ENCODE data around the gene KCNJ10. TPM values are rescaled to one million over a fixed set of nuclear protein-coding genes. Genes with fewer than 3 reads are reported as not detected.

The KCNJ10 gene
- total RNA-seq, 1 donor from 2014 or later: not detected

DNA sequence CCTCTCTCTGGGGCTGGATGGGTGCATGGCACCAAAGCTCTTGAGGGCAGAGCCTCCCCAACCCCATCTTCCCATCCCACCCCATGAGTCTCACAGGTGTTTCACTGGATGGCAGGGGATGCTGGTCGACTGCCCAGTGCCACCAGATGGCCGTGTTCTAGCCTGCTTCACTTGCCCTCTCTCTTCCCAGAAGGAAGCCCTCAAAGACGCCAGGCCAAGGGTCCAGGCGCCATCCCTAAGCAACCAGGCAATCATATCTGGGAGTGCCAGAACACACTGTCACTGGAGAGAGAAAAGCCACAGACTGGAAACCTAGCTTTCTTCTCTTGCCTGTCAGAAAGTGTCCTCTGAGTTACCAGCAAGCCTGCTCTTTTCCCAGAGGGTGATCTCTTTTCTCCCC lies 64.9 kb downstream of the KCNJ10 start:
- no peak for DNase-seq
- Mint-ChIP-seq H3K27ac (no peak overlapping the region), H3K36me3 (ENCODE audit: low read depth) (no peaks in the 10 kb centered on the region), H3K27me3 (peaks cover 25% of the 10 kb centered on the region), H3K4me1 (no peaks in the 10 kb centered on the region), H3K4me3 (no peak overlapping the region), H3K9me3 (no peaks in the 10 kb centered on the region)
- intact Hi-C loops (cut with micrococcal nuclease): loop anchor here (5.0 kb wide), 1 partner anchor 223 kb away; the partner anchor contains the start of gene DUSP23

DNA sequence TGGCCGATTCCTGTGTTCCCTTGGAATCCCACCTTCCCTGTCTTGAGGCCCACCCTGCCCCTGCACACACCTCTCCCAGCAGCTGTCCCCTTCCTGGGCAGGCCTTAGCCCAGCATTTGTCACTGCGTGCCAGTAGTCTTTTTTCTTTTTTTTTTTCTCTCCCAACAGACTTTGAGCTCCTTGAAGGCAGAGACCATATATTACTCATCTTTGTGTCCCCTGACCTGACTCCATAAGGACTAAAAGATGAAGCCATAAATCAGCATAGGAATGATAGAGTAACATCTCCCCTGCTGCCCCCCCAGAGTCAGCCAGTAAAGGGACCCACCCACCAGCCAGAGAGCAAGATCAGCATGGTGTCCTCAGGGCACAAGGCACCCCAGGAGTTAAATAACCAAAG lies 65.5 kb downstream of the KCNJ10 start:
- no peak overlapping the region for H3K27ac Mint-ChIP-seq
- peaks cover 20% of the 10 kb centered on the region for H3K27me3 Mint-ChIP-seq
- no peaks in the 10 kb centered on the region for H3K9me3 Mint-ChIP-seq
- no peak for DNase-seq
- no peaks in the 10 kb centered on the region for H3K36me3 Mint-ChIP-seq (ENCODE audit: low read depth)
- intact Hi-C loops (cut with micrococcal nuclease): no loop called here
- H3K4me1 Mint-ChIP-seq: no peaks in the 10 kb centered on the region
- H3K4me3 Mint-ChIP-seq: no peak overlapping the region

DNA sequence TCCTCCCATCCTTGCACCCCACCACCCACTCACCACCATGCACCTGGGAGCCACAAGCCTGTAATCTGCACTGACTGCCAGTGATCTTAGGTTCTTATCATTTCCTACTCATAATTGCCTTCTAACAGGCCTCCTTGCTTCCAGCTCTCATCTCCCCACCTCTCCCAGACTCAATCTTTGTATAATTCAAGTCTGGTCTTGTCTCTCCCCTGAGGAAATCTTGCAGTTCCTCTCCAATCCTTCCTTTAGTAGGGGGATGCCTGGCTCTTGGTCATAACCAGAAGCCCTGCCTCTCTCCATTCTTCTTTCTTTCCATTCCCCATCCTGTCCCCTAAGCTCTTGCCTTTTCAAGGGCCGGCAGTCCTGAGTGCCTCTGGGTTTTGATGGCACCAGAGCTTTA lies 66.0 kb downstream of the KCNJ10 start:
- H3K27ac Mint-ChIP-seq: no peak overlapping the region
- H3K4me3 Mint-ChIP-seq: no peak overlapping the region
- H3K36me3 Mint-ChIP-seq (ENCODE audit: low read depth): no peaks in the 10 kb centered on the region
- H3K27me3 Mint-ChIP-seq: peaks cover 24% of the 10 kb centered on the region
- H3K9me3 Mint-ChIP-seq: no peaks in the 10 kb centered on the region
- DNase-seq: no peak
- no peaks in the 10 kb centered on the region for H3K4me1 Mint-ChIP-seq
- intact Hi-C loops (cut with micrococcal nuclease): no loop called here

DNA sequence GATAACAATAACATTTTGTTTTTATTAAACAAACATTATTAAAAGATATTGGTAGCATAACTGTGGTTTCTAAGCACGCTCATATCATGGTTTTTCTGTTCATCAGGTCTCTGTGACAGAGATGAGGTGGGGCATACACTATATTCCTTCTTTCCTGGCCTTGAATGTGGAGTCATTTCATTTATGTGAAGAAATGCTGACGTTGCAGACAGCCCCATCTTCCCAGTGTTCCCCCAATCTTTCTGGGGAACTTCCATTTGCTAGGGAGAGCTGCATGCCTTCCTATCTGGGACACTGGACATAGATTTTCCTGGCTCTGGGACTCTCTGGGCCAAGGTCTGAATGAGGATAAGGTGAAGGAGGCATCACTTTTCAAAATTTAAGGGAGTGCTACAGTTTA lies 68.5 kb downstream of the KCNJ10 start:
- Mint-ChIP-seq H3K27me3 (peaks cover 32% of the 10 kb centered on the region), H3K9me3 (no peaks in the 10 kb centered on the region), H3K4me1 (no peaks in the 10 kb centered on the region), H3K27ac (no peak overlapping the region), H3K4me3 (no peak overlapping the region), H3K36me3 (ENCODE audit: low read depth) (no peaks in the 10 kb centered on the region)
- intact Hi-C loops (cut with micrococcal nuclease): no loop called here
- DNase-seq: no peak

DNA sequence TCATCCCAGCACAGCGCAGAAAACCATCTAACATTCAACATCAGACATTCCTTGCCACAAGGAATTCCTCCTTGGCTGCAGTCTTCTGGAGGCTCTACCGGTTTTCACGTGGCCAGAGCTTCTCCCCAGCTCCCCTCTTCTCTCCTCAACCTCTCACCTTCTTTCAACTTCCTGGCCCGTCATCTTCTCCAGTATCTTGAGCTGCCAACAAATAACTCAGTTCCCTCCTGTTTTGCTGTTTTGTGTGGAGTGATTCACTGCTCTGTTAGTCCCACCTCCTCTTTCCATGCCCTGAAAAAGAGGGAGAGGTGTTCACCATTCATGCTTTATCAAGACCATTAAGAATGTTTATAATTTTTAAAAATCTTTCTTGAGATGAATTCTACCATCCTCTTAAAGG lies 70.8 kb downstream of the KCNJ10 start:
- no peak for DNase-seq
- Mint-ChIP-seq H3K4me1 (no peaks in the 10 kb centered on the region), H3K9me3 (no peaks in the 10 kb centered on the region), H3K27me3 (peaks cover 45% of the 10 kb centered on the region), H3K4me3 (no peak overlapping the region), H3K27ac (no peak overlapping the region), H3K36me3 (ENCODE audit: low read depth) (no peaks in the 10 kb centered on the region)
- intact Hi-C loops (cut with micrococcal nuclease): no loop called here

DNA sequence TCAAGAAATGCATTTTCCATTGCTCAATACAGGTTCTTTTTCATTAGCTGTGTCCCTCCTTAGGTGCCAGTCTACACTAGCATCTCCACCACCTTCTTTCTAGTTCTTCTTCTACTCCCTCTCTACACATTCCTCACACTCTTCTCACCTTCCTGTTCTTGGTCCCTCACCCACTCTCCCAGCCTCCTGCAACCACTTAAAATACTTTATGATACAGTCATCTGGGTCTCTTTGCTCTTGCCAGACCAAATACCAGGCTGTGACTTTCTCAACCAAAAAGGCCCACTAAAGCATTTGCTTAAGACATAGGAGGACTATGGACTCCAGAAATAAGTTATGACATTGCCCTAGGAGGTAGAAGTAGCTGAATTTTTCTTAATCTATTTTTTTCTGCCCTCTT lies 73.3 kb downstream of the KCNJ10 start:
- Mint-ChIP-seq H3K27ac (no peak overlapping the region), H3K4me1 (peaks cover 2% of the 10 kb centered on the region), H3K9me3 (no peaks in the 10 kb centered on the region), H3K4me3 (no peak overlapping the region), H3K27me3 (peaks cover 42% of the 10 kb centered on the region), H3K36me3 (ENCODE audit: low read depth) (no peaks in the 10 kb centered on the region)
- no peak for DNase-seq
- intact Hi-C loops (cut with micrococcal nuclease): no loop called here

DNA sequence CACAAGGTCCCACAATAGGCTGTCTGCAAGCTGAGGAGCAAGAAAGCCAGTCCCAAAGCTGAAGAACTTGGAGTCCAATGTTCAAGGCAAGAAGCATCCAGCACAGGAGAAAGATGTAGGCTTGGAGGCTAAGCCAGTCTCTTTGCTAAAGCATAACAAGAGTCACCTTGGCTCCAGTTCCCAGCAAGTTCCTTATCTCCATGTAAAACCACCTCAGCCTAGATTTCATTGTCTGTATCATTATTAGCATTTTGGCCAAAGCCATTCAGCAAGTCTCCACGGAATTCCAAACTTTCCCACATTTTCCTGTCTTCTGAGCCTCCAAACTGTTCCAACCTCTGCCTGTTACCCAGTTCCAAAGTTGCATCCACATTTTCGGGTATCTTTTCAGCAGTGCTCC lies 75.1 kb downstream of the KCNJ10 start:
- DNase-seq: no peak
- Mint-ChIP-seq H3K36me3 (ENCODE audit: low read depth) (no peaks in the 10 kb centered on the region), H3K27me3 (peaks cover 34% of the 10 kb centered on the region), H3K4me1 (peaks cover 3% of the 10 kb centered on the region), H3K27ac (no peak overlapping the region), H3K4me3 (no peak overlapping the region), H3K9me3 (no peaks in the 10 kb centered on the region)
- intact Hi-C loops (cut with micrococcal nuclease): no loop called here

DNA sequence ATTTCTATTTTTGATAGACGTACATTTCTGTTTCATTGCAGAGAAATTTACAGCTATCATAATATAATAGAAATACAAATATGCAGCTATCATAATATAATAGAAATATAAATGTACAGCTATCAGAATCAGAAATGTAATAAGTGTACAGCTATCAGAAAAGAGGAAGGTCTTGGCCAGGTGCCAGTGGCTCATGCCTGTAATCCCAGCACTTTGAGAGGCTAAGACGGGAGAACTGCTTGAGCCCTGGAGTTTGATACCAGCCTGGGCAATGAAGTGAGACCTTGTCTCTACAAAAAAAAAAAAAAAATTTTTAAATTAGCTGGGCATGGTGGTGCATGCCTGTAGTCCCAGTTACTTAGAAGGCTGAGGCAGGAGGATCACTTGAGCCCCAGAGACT lies 76.0 kb downstream of the KCNJ10 start:
- no peaks in the 10 kb centered on the region for H3K36me3 Mint-ChIP-seq (ENCODE audit: low read depth)
- no peak for DNase-seq
- H3K27ac Mint-ChIP-seq: no peak overlapping the region
- intact Hi-C loops (cut with micrococcal nuclease): no loop called here
- H3K9me3 Mint-ChIP-seq: no peaks in the 10 kb centered on the region
- H3K4me3 Mint-ChIP-seq: no peak overlapping the region
- H3K4me1 Mint-ChIP-seq: peaks cover 3% of the 10 kb centered on the region
- H3K27me3 Mint-ChIP-seq: peaks cover 30% of the 10 kb centered on the region

DNA sequence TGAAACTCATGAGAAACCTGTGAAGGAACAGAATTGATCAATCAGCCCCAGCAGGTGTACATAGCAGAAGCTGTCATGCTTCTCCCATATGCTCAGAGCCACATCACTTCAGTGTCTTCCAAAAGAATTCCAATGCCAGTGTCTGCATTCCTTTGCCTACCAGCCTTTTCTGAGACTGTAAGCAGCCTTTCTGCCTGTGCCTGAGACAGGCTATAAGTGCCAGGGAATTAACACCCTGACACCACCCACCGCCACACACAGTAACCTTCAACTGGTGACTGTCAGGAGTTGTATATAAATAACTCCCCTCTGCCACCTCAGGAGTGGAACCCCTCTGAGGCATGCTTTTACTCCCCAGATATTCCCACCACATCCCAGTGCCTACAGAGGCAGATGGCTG lies 77.8 kb downstream of the KCNJ10 start:
- intact Hi-C loops (cut with micrococcal nuclease): no loop called here
- H3K4me3 Mint-ChIP-seq: no peak overlapping the region
- no peak overlapping the region for H3K27ac Mint-ChIP-seq
- H3K36me3 Mint-ChIP-seq (ENCODE audit: low read depth): no peaks in the 10 kb centered on the region
- H3K27me3 Mint-ChIP-seq: peaks cover 23% of the 10 kb centered on the region
- peaks cover 3% of the 10 kb centered on the region for H3K4me1 Mint-ChIP-seq
- no peak for DNase-seq
- H3K9me3 Mint-ChIP-seq: no peaks in the 10 kb centered on the region

DNA sequence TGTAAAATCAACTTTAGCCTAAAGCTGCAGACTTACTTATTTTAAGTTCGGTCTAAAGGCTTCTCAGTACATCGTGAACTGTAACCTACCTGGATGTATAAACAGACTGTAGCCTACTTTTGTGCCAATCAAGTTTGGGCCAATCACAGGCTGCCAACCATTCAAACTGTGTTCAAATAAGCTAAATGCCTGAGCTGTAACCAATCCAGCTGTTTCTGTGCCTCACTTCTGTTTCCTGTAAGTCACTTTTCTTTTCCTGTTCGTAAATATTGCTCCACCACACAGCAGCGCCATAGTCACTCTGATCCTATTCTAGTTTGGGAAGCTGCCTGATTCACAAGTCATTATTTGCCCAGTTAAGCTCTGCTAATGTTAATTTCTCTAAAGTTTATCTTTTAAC lies 78.4 kb downstream of the KCNJ10 start:
- Mint-ChIP-seq H3K27me3 (peaks cover 23% of the 10 kb centered on the region), H3K4me1 (peaks cover 3% of the 10 kb centered on the region), H3K4me3 (no peak overlapping the region), H3K9me3 (no peaks in the 10 kb centered on the region), H3K27ac (no peak overlapping the region), H3K36me3 (ENCODE audit: low read depth) (no peaks in the 10 kb centered on the region)
- peak; percentile 64 for DNase-seq
- intact Hi-C loops (cut with micrococcal nuclease): no loop called here

DNA sequence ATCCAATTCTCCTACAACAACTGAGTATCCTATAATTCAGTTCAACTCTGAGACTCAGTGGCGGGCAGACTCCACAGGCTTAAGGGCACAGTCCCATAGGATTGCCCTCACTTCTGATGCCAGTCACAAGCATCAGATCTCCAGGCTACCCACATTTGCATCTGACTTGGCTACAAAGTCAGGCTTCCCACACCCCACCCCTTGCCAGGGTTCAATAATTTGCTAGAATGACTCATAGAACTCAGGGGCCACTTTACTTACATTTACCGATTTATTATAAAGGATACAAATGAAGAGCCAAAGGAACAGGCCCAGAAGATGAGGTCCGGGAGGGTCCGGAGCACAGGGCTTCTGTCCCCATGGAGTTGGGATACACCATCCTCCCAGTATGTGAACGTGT lies 80.0 kb downstream of the KCNJ10 start:
- no peaks in the 10 kb centered on the region for H3K9me3 Mint-ChIP-seq
- H3K27ac Mint-ChIP-seq: no peak overlapping the region
- H3K4me1 Mint-ChIP-seq: peaks cover 3% of the 10 kb centered on the region
- H3K4me3 Mint-ChIP-seq: no peak overlapping the region
- no peaks in the 10 kb centered on the region for H3K36me3 Mint-ChIP-seq (ENCODE audit: low read depth)
- H3K27me3 Mint-ChIP-seq: peaks cover 19% of the 10 kb centered on the region
- intact Hi-C loops (cut with micrococcal nuclease): no loop called here
- no peak for DNase-seq

DNA sequence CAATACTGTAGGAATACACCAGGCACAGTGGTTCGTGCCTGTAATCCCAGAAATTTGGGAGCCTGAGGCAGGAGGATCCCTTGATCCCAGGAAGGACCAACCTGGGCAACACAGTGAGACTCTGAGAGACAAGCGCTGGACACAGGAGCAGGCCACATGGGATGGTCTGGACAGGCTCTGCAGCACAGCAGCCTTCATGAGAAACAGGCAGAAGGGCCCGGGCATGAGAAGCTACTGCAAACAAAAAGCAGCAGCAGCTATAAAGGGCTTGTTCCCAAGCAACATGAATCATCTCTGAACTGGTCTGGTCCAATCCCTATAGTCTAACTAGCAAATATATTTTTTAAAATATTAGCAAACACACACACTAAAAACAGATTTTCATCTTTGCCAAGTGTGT lies 80.4 kb downstream of the KCNJ10 start:
- no peak overlapping the region for H3K27ac Mint-ChIP-seq
- peaks cover 3% of the 10 kb centered on the region for H3K4me1 Mint-ChIP-seq
- H3K36me3 Mint-ChIP-seq (ENCODE audit: low read depth): no peaks in the 10 kb centered on the region
- intact Hi-C loops (cut with micrococcal nuclease): no loop called here
- peaks cover 18% of the 10 kb centered on the region for H3K27me3 Mint-ChIP-seq
- H3K4me3 Mint-ChIP-seq: no peak overlapping the region
- peak; percentile 21 for DNase-seq
- H3K9me3 Mint-ChIP-seq: no peaks in the 10 kb centered on the region

DNA sequence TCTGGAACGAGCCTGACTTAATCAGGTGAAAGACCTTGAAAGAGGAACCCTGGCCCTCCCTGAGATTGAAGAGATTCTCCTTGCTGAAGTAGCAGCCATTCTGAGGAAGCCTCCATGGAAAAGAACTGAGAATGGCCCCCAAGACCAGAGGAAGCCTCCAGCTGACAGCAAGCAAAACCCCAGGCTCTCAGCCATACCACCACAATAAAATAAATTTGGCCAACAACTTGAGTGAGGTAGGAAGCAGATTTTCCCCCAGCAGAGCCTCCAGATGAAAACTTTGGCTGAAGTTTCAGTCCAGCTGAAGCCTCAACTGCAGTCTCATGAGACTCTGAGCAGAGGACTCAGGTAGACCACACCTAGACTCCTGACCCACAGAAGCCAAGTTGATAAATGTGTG lies 82.0 kb downstream of the KCNJ10 start:
- intact Hi-C loops (cut with micrococcal nuclease): no loop called here

DNA sequence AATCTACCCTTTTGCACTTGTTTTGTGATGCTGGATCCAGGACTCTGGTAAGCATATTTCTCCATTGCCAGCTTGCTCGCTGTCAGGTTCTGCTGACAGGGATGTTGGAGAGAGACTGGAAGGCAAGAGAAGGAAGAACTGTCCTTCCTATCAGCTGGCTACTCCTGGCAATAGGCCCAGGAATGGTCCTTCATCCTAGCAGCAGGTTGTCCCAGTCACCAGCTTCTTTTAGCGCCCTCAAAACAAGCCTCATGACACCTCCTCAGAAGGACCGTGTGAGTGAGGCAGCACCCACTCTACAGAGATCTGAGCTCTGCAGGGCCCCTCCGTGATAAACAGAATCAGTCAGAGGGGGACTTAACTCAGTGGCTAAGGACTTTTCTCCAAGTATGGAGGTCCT lies 82.8 kb downstream of the KCNJ10 start:
- H3K36me3 Mint-ChIP-seq (ENCODE audit: low read depth): no peaks in the 10 kb centered on the region
- intact Hi-C loops (cut with micrococcal nuclease): no loop called here
- peaks cover 27% of the 10 kb centered on the region for H3K27me3 Mint-ChIP-seq
- H3K27ac Mint-ChIP-seq: no peak overlapping the region
- no peak overlapping the region for H3K4me3 Mint-ChIP-seq
- DNase-seq: no peak
- peaks cover 3% of the 10 kb centered on the region for H3K4me1 Mint-ChIP-seq
- H3K9me3 Mint-ChIP-seq: no peaks in the 10 kb centered on the region

More for the DNA sequence above, 82.0 kb downstream of the KCNJ10 start:
- Mint-ChIP-seq H3K27ac (no peak overlapping the region), H3K36me3 (ENCODE audit: low read depth) (no peaks in the 10 kb centered on the region), H3K4me1 (peaks cover 3% of the 10 kb centered on the region), H3K4me3 (no peak overlapping the region), H3K9me3 (no peaks in the 10 kb centered on the region), H3K27me3 (peaks cover 22% of the 10 kb centered on the region)
- DNase-seq: no peak

DNA sequence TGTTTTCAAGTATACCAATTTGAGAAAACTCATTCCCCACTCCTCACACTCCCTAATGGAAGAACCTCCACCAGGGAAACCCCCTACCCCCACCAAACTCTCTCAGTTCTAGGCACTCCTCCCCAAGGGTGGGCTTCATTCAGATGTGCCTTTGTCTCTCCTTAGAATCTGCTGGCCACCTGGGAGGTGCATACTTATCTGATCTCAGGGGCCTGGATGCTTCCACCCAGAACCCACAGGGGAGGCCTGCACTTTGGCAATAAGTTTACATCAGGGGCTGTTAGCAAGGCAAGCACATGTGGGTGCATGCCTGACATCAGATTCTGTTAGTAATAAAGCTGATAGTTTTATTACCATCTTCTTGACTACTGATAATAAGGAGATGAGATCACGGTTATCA lies 83.4 kb downstream of the KCNJ10 start:
- Mint-ChIP-seq H3K4me1 (no peaks in the 10 kb centered on the region), H3K36me3 (ENCODE audit: low read depth) (no peaks in the 10 kb centered on the region), H3K4me3 (no peak overlapping the region), H3K9me3 (no peaks in the 10 kb centered on the region), H3K27me3 (peaks cover 31% of the 10 kb centered on the region), H3K27ac (no peak overlapping the region)
- DNase-seq: no peak
- intact Hi-C loops (cut with micrococcal nuclease): no loop called here

Measured in activated CD4-positive, alpha-beta T cell treated with anti-CD3 and anti-CD28 coated beads, Interleukin-2, amount 10 ng/mL, durations not matched to agents 24 days and 14 days (primary cell).